B cell (primary cell): ENCODE results near the gene BDH1. TPM values are rescaled to one million over a fixed set of nuclear protein-coding genes. Genes with fewer than 3 reads are reported as not detected.

ENCODE experiments used
- ATAC-seq: fragments of 200-7000 bp; cut with Tn5 transposase; one replicate; pipeline ENCODE4 v1.10.0; 2021; ENCODE audit warnings: low read depth, mild to moderate bottlenecking, moderate number of reproducible peaks, moderate library complexity
- CTCF ChIA-PET: fragments of 350-600 bp; sonication (Branson Sonifier 250); formaldehyde crosslinking; loops from one replicate; lab custom pipeline; 2021; ENCODE audit warnings: antibody characterized with exemption, inconsistent platforms; lab: Charles Lee
- POLR2A ChIA-PET: fragments of 350-600 bp; sonication (Branson Sonifier 250); formaldehyde crosslinking; loops from one replicate; lab custom pipeline; 2021; ENCODE audit warnings: antibody characterized with exemption; lab: Charles Lee
- DNase-seq: peaks from one replicate; pipeline ENCODE4 v3.0.0; 2013
- H2AFZ ChIP-seq: 2 replicates; pipeline ENCODE4 v1.6.1; 2012; ENCODE audit warnings: mild to moderate bottlenecking, low read depth, low read length; ENCODE audit not compliant: insufficient read depth, poor library complexity, severe bottlenecking
- H3K27ac ChIP-seq, 2 donors: 1 replicate in 1 of 2; 2 replicates in 1 of 2; pipeline ENCODE4 v1.5.1; 2012 to 2013; ENCODE audit warnings: low read length in 2 of 2, mild to moderate bottlenecking in 2 of 2, moderate library complexity in 1 of 2
- H3K27me3 ChIP-seq, 4 experiments: fragments of 200-600 bp in 1 of 4; sonication (generic) in 1 of 4; replicated peaks in 1 of 4; 1 replicate in 2 of 4; 2 replicates in 2 of 4; pipeline versions ENCODE4 v1.6.1 to v1.7.0; 2013 to 2016; ENCODE audit warnings: low read length in 3 of 4, mild to moderate bottlenecking in 2 of 4, mixed read lengths in 1 of 4, moderate library complexity in 1 of 4; ENCODE audit not compliant: insufficient read depth in 4 of 4, control insufficient read depth in 3 of 4; ENCODE audit errors: control extremely low read depth in 1 of 4
- H3K36me3 ChIP-seq, 2 experiments: replicated peaks in 1 of 2; 1 replicate in 1 of 2; 2 replicates in 1 of 2; pipeline versions ENCODE4 v1.6.1 to v1.7.1; 2013; ENCODE audit warnings: low read length in 1 of 2; ENCODE audit not compliant: insufficient read depth in 2 of 2, control insufficient read depth in 1 of 2; ENCODE audit errors: control extremely low read depth in 1 of 2, extremely low read depth in 1 of 2
- H3K4me1 ChIP-seq, 2 donors: fragments of 200-600 bp in 1 of 2; sonication (generic) in 1 of 2; 1 replicate in 1 of 2; 2 replicates in 1 of 2; pipeline versions ENCODE4 v1.5.1 to v1.6.1; 2013 to 2017; ENCODE audit warnings: low read length in 2 of 2; ENCODE audit not compliant: control insufficient read depth in 2 of 2, insufficient read depth in 2 of 2
- H3K4me2 ChIP-seq: replicated peaks from 2 replicates; pipeline ENCODE3; 2012; ENCODE audit warnings: mild to moderate bottlenecking, low read depth, low read length; ENCODE audit not compliant: poor library complexity, severe bottlenecking
- H3K4me3 ChIP-seq, 5 experiments: fragments of 200-600 bp in 1 of 5; sonication (generic) in 1 of 5; 1 replicate in 3 of 5; 2 replicates in 2 of 5; pipeline versions ENCODE4 v1.5.1 to v1.7.0; 2011 to 2016; ENCODE audit warnings: low read length in 4 of 5, mild to moderate bottlenecking in 4 of 5, low read depth in 2 of 5, control low read depth in 1 of 5, moderate library complexity in 1 of 5; ENCODE audit not compliant: insufficient read depth in 1 of 5; ENCODE audit errors: control extremely low read depth in 1 of 5, extremely low read depth in 1 of 5
- H3K79me2 ChIP-seq: fragments of 200-600 bp; sonication (generic); one replicate; pipeline ENCODE4 v1.6.0; 2016; ENCODE audit warnings: low read length; ENCODE audit not compliant: control insufficient read depth, insufficient read depth
- H3K9ac ChIP-seq: fragments of 200-600 bp; sonication (generic); 2 replicates; pipeline ENCODE4 v1.6.1; 2017; ENCODE audit warnings: mild to moderate bottlenecking, low read length, moderate library complexity
- H3K9me3 ChIP-seq, 3 donors: one replicate each; pipeline versions ENCODE4 v1.6.1 to v1.7.1; 2013; ENCODE audit warnings: low read length in 2 of 3; ENCODE audit not compliant: control insufficient read depth in 2 of 3, insufficient read depth in 1 of 3; ENCODE audit errors: control extremely low read depth in 1 of 3
- H4K20me1 ChIP-seq: 2 replicates; pipeline ENCODE4 v1.6.0; 2012; ENCODE audit warnings: mild to moderate bottlenecking, low read length; ENCODE audit not compliant: insufficient read depth, control insufficient read depth, poor library complexity, severe bottlenecking
- H3K27ac Mint-ChIP-seq: one replicate; pipeline ENCODE4 v1.8.0; 2021; ENCODE audit warnings: mixed read lengths
- H3K27me3 Mint-ChIP-seq: one replicate; pipeline ENCODE4 v1.8.0; 2021; ENCODE audit warnings: mixed read lengths
- H3K4me1 Mint-ChIP-seq: one replicate; pipeline ENCODE4 v1.8.0; 2021; ENCODE audit warnings: mixed read lengths
- H3K4me3 Mint-ChIP-seq: one replicate; pipeline ENCODE4 v1.8.0; 2021; ENCODE audit warnings: mixed read lengths
- H3K9me3 Mint-ChIP-seq: one replicate; pipeline ENCODE4 v1.8.0; 2022; ENCODE audit warnings: mixed read lengths; ENCODE audit not compliant: insufficient read depth
- CTCF ChIP-seq: fragments of 200-600 bp; IDR thresholded peaks from one replicate; pipeline ENCODE4 v1.8.0; 2022; ENCODE audit warnings: antibody characterized with exemption, mild to moderate bottlenecking
- EZH2 ChIP-seq: IDR thresholded peaks from 2 replicates; pipeline ENCODE4 v1.6.1; 2012; ENCODE audit warnings: borderline replicate concordance, low read depth, mild to moderate bottlenecking, moderate library complexity, low read length; ENCODE audit not compliant: insufficient read depth, poor library complexity, severe bottlenecking
- WGBS: methylation state at CpG from one replicate; pipeline ENCODE4 v1.1.5; 2013; ENCODE audit warnings: missing lambda C conversion rate; ENCODE audit not compliant: insufficient coverage; 5-methylcytosine and 5-hydroxymethylcytosine counted together
- intact Hi-C: fragments of 100-400 bp; cut with micrococcal nuclease; formaldehyde crosslinking; loops from one replicate; pipeline ENCODE4 v1.10.0; 2022
- polyA plus RNA-seq: library from polyadenylated mRNA; depleted of rRNA; stranded (reverse); fragments of >200 nt; gene quantifications from 2 replicates; pipeline ENCODE4 v1.2.3, GENCODE V29; 2012
- total RNA-seq, 2 donors: library from RNA; stranded (reverse); fragments of 120-200 nt in 1 of 2; gene quantifications; 1 replicate in 1 of 2; 2 replicates in 1 of 2; pipeline versions ENCODE4 v1.2.3 to v1.2.4, GENCODE V29; 2013 to 2022

Gene BDH1
- total and polyA plus RNA-seq, 2 donors (not counting 1 experiment from before 2014, with no cell fraction given), result 21.1 to 59.3 TPM

- Histone ChIP-seq H3K27ac (no peak overlapping the region), H3K27me3 (peaks cover 0 to 6% (median 3%) of the 10 kb centered on the region in 4 experiments), H2AFZ (no peak overlapping the region), H4K20me1 (no peaks in the 10 kb centered on the region), H3K36me3 (no peaks in the 10 kb centered on the region), H3K4me3 (no peak overlapping the region), H3K79me2 (no peaks in the 10 kb centered on the region), H3K4me2 (no peak overlapping the region), H3K4me1 (peaks cover 8 to 10% of the 10 kb centered on the region in 2 donors), H3K9me3 (peaks cover 0 to 5% (median 1%) of the 10 kb centered on the region in 3 donors), H3K9ac (no peak overlapping the region)
- no peaks in the 10 kb centered on the region for H3K9me3 Mint-ChIP-seq
- ATAC-seq (no peak), DNase-seq (no peak)
- no peak overlapping the region for H3K4me3 Mint-ChIP-seq
- intact Hi-C loops, result no loop called here
- POLR2A ChIA-PET, result interaction anchor here (0.6 kb wide), 1 partner anchor 30 kb away, joined by 5 read pairs; no protein-coding TSS in a partner anchor
- no peak overlapping the region for H3K27ac Mint-ChIP-seq
- peaks cover 13% of the 10 kb centered on the region for H3K4me1 Mint-ChIP-seq
- CTCF ChIA-PET, result no interaction called here
- H3K27me3 Mint-ChIP-seq, result peaks cover 8% of the 10 kb centered on the region
- TF ChIP-seq CTCF (no peak), EZH2 (no peak)
- WGBS, result no CpG with 5 or more reads among the region's 1 CpG
These were observed 8.5 kb upstream of the BDH1 start for GRCh38 chr3:197564097-197564843.
